ENCODE results near the gene GRK3. TPM values are rescaled to one million over a fixed set of nuclear protein-coding genes. Genes with fewer than 3 reads are reported as not detected.

Gene GRK3
- total RNA-seq, 1 experiment from 2014 or later: 2.0 TPM

DNA sequence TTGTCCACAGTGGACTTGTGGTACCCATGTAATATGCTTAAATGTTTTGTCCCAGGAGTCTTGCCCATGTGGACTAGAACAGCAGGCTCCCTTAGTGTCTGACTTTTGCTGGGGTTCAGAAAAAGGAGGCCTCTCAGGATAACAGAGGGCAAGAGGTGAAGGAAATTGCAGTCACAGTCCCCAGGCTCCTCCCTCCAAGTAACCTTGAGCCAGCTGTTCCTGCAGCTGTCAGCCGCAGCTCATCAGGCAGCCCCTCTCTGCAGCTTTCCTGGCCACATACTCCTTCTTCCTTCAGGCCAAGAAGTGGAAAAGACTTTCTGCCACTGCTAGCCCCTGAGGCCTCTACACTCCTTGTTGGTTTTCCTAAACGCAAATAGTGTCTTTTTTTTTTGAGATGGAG, 171.2 kb downstream of the GRK3 start:
- no peaks in the 10 kb centered on the region for H3K36me3 ChIP-seq (ENCODE audit: insufficient read depth, low read length, poor library complexity, severe bottlenecking)
- no peak for DNase-seq (ENCODE audit: low spot score)
- intact Hi-C loops (cut with micrococcal nuclease; ENCODE audit: unreplicated experiment): no loop called here
- H3K27me3 ChIP-seq (replicated peaks; ENCODE audit: insufficient read depth, low read depth, low read length, poor library complexity): no peaks in the 10 kb centered on the region
- H3K9me3 ChIP-seq (ENCODE audit: low read depth, low read length, poor library complexity, severe bottlenecking): no peaks in the 10 kb centered on the region
- TF ChIP-seq, protein P1, sequence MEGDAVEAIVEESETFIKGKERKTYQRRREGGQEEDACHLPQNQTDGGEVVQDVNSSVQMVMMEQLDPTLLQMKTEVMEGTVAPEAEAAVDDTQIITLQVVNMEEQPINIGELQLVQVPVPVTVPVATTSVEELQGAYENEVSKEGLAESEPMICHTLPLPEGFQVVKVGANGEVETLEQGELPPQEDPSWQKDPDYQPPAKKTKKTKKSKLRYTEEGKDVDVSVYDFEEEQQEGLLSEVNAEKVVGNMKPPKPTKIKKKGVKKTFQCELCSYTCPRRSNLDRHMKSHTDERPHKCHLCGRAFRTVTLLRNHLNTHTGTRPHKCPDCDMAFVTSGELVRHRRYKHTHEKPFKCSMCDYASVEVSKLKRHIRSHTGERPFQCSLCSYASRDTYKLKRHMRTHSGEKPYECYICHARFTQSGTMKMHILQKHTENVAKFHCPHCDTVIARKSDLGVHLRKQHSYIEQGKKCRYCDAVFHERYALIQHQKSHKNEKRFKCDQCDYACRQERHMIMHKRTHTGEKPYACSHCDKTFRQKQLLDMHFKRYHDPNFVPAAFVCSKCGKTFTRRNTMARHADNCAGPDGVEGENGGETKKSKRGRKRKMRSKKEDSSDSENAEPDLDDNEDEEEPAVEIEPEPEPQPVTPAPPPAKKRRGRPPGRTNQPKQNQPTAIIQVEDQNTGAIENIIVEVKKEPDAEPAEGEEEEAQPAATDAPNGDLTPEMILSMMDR (conservative IDR thresholded peaks at IDR 0.05; ENCODE audit: low read depth, low read length): no peak
- TF ChIP-seq EZH2 (IDR thresholded peaks at IDR 0.05; ENCODE audit: borderline replicate concordance, low read depth, low read length, poor library complexity, severe bottlenecking): no peak
- ChIA-PET POLR2A (ENCODE audit: low non-redundant PET) (no interaction called here), CTCF (no interaction called here)
- H3K4me1 ChIP-seq (ENCODE audit: insufficient read depth, low read length, poor library complexity, severe bottlenecking): peaks cover 6% of the 10 kb centered on the region
- H3K27ac ChIP-seq (ENCODE audit: low read depth, low read length, poor library complexity, severe bottlenecking): no peak overlapping the region
- BruUV-seq (replicated peaks): no TSS peak
- no peak overlapping the region for H3K4me3 ChIP-seq (ENCODE audit: low read depth, low read length, poor library complexity, severe bottlenecking)

DNA sequence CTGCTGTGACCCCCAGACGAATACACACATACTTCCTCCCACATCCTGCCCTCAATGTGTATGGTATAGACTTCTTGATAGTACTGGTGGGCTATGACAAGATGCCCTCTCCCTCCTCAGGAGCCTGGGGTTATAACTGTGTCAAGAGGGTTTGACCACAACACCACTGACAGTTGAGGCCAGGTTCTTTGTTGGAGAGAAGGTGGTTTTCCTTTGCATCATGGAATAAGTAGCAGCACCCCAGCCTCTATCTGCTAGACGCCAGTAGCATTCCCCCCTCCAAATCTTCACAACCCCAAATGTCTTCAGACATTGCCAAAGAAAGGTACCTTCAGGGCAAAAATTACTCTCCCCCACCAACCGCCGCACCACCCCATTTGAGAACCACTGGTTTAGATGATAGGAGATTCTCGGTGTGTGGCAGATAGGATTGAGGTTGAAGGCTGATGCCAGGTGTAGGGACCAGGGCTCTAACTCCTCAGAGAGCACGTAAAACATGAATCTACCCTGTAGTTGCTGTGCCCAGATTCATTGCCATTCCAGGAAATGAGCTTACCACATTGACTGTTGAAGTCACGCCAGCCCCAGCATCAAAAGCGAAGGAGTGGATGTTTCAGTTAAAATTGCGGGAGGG, 172.0 kb downstream of the GRK3 start:
- Histone ChIP-seq H3K27me3 (replicated peaks; ENCODE audit: insufficient read depth, low read depth, low read length, poor library complexity) (no peaks in the 10 kb centered on the region), H3K27ac (ENCODE audit: low read depth, low read length, poor library complexity, severe bottlenecking) (no peak overlapping the region), H3K4me1 (ENCODE audit: insufficient read depth, low read length, poor library complexity, severe bottlenecking) (peaks cover 6% of the 10 kb centered on the region), H3K36me3 (ENCODE audit: insufficient read depth, low read length, poor library complexity, severe bottlenecking) (no peaks in the 10 kb centered on the region), H3K9me3 (ENCODE audit: low read depth, low read length, poor library complexity, severe bottlenecking) (no peaks in the 10 kb centered on the region), H3K4me3 (ENCODE audit: low read depth, low read length, poor library complexity, severe bottlenecking) (no peak overlapping the region)
- DNase-seq (ENCODE audit: low spot score): no peak
- ChIA-PET POLR2A (ENCODE audit: low non-redundant PET) (no interaction called here), CTCF (no interaction called here)
- no peak for TF ChIP-seq EZH2 (IDR thresholded peaks at IDR 0.05; ENCODE audit: borderline replicate concordance, low read depth, low read length, poor library complexity, severe bottlenecking)
- TF ChIP-seq, protein P1 (conservative IDR thresholded peaks at IDR 0.05; ENCODE audit: low read depth, low read length): no peak
- no TSS peak for BruUV-seq (replicated peaks)
- intact Hi-C loops (cut with micrococcal nuclease; ENCODE audit: unreplicated experiment): no loop called here

DNA sequence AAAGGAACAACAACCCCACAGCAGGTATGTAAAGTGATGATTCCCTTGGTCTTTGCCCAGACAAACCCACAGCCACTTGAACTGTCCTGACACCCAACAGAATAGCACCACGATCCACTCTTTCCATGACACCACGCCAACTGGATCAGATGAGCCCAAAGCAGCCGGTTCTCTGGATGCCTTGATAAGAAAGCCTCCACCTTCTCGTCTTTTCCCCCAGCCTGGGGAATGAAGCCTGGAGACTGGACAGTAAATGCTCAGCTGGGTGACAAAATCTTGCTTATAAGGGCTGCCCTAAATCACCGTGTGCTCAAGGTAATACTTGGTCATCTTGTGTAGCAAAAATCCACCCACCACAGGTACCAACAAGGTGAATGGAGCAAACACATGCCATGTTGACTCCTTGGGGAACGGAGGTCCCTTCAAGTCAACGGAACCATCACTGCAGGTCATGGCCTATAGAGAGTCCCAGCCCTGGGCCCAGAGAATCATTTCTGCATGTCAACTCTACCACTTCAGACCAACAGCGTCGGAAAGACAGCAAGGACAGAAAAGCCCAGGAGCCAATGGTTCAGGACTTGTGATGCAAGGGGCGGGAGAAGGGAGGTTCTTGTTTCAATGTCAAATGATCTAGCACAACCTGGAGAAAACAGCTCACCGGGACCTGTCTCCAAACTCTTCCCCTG, 175.3 kb downstream of the GRK3 start:
- CTCF ChIA-PET: no interaction called here
- intact Hi-C loops (cut with micrococcal nuclease; ENCODE audit: unreplicated experiment): no loop called here
- DNase-seq (ENCODE audit: low spot score): no peak
- POLR2A ChIA-PET (ENCODE audit: low non-redundant PET): no interaction called here
- Histone ChIP-seq H3K36me3 (ENCODE audit: insufficient read depth, low read length, poor library complexity, severe bottlenecking) (no peaks in the 10 kb centered on the region), H3K4me3 (ENCODE audit: low read depth, low read length, poor library complexity, severe bottlenecking) (no peak overlapping the region), H3K27me3 (replicated peaks; ENCODE audit: insufficient read depth, low read depth, low read length, poor library complexity) (no peaks in the 10 kb centered on the region), H3K9me3 (ENCODE audit: low read depth, low read length, poor library complexity, severe bottlenecking) (no peaks in the 10 kb centered on the region), H3K4me1 (ENCODE audit: insufficient read depth, low read length, poor library complexity, severe bottlenecking) (no peaks in the 10 kb centered on the region), H3K27ac (ENCODE audit: low read depth, low read length, poor library complexity, severe bottlenecking) (no peak overlapping the region)
- no peak for TF ChIP-seq EZH2 (IDR thresholded peaks at IDR 0.05; ENCODE audit: borderline replicate concordance, low read depth, low read length, poor library complexity, severe bottlenecking)
- TF ChIP-seq, protein P1 (conservative IDR thresholded peaks at IDR 0.05; ENCODE audit: low read depth, low read length): no peak
- BruUV-seq (replicated peaks): no TSS peak

Measured in A673 (cell line).